GM19463 (cell line): ENCODE results near the gene LDHB.
A peak's percentile ranks its signal among the peaks of the same experiment; 100 is the strongest.
"Not testable (repeated sequence)": the region's sequence is repeated elsewhere in the genome, so short reads cannot be mapped to it uniquely, and the experiment has no call there.

ENCODE experiments used
- ATAC-seq: cut with Tn5 transposase; IDR thresholded peaks from one replicate; pipeline ENCODE4 v1.9.1; 2021; ENCODE audit warnings: mild to moderate bottlenecking, moderate library complexity; ENCODE audit not compliant: unreplicated experiment

LDHB gene

DNA sequence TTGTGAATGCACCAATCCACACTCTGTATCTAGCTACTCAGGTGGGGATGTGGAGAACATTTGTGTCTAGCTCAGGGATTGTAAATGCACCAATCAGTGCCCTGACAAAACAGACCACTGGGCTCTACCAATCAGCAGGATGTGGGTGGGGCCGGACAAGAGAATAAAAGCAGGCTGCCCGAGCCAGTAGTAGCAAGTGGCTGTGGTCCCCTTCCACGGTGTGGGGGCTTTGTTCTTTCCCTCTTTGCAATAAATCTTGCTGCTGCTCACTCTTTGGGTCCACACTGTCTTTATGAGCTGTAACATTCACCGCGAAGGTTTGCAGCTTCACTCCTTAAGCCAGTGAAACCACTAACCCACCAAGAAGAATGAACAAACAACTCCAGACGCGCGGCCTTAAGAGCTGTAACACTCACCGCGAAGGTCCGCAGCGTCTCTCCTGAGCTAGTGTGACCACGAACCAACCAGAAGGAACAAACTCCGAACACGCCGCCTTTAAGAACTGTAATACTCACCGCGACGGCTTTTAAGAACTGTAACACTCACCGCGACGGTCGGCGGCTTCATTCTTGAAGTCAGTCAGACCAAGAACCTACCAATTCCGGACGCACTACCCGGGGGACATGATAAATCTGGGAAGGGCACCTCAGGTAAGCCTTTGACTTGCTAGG, 4.6 kb upstream of the LDHB start:
- no peak for ATAC-seq

DNA sequence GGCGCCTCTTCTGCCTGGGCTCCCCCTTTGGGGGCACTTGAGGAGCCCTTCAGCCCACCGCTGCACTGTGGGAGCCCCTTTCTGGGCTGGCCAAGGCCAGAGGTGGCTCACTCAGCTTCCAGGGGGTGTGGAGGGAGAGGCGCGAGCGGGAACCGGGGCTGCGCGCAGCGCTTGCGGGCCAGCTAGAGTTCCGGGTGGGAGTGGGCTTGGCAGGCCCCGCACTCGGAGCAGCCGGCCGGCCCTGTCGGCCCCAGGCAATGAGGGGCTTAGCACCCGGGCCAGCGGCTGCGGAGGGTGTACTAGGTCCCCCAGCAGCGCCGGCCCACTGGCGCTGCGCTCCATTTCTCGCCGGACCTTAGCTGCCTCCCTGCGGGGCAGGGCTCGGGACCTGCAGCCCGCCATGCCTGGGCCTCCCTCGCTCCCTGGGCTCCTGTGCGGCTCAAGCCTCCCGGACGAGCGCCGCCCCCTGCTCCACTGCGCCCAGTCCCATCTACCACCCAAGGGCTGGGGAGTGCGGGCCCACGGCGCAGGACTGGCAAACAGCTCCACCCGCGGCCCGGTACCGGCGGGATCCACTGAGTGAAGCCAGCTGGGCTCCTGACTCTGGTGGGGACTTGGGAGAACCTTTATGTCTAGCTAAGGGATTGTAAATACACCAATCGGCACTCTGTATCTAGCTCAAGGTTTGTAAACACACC, 3.9 kb upstream of the LDHB start:
- ATAC-seq: not testable (repeated sequence)

DNA sequence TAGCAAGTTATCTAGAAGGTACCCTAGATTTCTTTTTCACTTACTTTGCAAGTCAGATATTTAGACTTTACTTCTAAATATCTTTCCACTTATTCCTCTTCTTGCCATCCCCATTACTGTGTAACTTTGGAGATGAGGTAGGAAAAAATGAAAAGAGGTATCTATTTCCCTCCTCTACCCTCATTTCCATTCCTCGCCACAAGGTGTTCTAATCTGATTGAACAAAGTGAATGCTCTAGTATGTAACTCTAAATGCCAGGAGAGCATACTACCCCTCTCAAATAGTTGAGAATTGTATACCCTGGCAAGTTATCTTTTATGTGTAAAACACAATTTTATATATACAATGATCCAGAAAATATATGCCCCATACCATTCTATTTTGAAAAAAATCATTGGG, 1.7 kb upstream of the LDHB start:
- no peak for ATAC-seq

DNA sequence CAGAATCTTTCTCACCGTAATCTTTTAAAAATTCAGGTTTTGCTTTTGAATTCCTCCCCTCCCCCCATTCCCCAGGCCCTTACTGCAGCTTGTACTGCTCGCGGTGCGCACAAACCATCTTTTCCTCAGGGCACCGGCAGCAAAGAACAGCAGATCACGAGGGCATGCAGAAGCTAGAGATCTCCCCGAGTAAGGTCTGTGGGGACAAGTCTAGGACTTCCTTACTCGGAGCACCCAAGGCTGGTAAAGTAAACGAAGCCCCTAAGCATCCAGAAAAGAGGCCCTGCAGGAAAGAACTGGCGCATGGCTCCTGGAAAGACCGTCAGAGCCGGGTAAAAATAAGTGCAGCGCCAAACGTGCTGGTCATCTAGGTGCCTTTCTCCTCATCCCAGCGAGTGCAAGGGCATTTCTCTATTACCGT, 727 bp downstream of the LDHB start:
- peak; percentile 18 for ATAC-seq

DNA sequence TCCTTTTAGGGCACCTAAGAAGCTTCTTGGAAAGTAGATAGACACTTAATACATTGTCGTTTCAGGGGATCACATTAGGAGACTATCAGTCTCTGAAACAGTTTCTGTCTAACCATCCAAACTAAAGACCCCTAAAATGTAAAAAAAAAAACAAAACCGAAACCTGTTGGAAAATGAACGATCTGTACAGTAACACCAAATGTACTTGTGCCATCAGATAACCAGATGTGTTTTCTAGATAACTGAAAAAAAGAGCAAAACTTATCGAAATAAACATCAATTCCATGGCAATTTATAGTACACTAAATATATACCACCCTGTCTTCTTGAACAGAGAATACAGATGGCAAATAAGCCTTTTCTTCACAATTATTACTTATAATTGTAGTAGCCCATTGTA, 2.1 kb downstream of the LDHB start:
- no peak for ATAC-seq

DNA sequence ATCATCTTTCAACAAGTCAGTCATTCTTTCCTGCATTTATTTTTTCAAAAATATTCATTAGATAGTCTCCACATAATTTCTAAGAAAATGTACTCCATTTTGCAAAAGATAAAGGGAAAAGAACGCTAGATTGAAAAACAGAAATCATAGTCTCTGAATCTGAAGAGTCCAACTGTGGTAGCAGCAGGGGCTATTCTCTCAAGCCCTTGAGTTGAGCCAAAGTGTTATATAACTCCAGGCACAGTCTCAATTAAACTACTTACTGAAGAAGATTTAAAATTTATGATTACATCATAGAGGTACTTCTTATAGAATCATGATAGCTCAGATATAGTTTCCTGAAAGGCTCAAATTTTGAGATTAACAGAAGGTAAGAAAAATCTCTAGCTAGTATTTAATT, 5.8 kb downstream of the LDHB start:
- no peak for ATAC-seq

DNA sequence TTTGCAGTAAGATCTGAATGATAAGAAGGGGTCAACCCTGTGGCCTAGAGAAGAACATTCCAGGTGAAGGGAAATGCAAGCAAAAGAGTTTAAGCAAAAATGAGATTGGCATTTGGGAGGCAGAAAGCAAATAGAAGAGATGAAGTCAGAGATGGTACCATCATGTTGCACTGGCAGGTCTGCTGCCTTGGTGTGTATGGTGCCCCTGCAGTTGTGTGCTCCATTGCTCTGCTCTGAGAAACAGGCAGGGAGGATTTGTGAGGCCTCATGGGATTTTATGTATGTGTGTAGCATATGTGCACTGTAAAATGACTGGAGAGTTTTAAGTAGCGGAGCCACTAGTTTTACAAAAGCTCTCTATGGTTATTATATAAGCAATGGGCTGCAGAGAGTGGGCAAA, 6.6 kb downstream of the LDHB start:
- no peak for ATAC-seq

DNA sequence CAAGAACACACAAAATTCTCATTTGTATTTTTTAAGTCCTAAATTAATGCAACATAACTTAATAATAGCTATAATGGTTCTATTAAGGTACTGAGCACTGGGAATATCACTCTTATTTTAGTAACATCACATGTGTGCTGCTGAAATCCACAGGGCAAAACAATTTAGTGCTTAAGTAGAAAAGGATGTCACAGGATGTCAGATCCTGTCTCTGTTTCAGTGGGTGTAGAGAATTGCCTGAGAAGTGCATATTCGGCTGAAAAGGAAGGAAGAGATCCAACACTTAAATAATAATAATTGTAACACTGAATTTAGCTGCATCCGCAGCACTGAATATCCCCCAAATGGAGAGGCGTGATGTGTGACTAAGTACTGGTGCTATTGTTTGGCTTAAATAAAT, 8.6 kb downstream of the LDHB start:
- ATAC-seq: no peak

DNA sequence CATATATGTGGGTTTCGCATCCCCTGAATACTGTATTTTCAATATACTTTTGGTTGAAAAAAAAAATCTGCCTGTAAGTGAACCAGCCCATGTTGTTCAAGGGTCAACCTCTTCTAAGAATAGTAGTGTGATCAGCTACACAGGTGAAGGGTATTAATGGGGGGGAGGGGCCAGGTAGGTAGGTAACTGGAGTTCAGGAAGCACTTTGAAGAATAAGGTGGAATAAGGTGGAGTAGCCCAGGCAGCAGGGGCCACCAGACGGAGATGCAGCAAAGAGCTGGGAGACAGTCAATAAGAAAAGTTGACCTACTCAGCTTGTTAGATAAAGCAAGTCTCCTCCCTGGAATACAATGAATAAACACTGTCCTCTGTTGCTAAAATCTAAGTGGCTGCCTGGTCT, 9.3 kb downstream of the LDHB start:
- ATAC-seq: no peak

DNA sequence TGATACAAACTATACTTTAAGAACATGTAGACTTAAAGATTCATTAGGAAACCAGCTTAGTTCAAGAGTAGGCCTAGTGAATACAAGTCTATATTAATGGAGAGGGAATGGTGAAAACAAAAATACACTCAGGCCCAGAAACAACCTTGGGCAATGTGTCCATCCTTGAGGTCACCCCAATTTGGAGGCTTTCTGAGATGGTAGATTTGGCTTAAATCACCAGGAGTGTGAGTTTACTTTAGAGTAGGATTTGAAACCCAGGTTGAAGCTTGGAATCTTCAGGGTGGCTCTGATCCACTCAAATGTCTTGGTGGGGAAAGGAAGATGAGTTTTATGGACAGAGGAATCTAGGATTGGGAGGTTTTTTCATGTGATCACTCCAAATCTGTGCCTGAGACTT, 10.5 kb downstream of the LDHB start:
- no peak for ATAC-seq

DNA sequence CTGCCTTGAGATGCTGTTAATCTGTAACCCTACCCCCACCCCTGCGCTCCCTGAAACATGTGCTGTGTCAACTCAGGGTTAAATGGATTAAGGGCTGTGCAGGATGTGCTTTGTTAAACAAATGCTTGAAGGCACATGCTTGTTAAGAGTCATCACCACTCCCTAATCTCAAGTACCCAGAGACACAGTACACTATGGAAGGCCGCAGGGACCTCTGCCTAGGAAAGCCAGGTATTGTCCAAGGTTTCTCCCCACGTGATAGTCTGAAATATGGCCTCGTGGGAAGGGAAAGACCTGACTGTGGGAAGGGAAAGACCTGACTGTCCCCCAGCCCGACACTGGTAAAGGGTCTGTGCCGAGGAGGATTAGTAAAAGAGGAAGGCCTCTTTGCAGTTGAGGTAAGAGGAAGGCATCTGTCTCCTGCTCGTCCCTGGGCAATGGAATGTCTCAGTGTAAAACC, 12.6 kb downstream of the LDHB start:
- ATAC-seq: not testable (repeated sequence)

DNA sequence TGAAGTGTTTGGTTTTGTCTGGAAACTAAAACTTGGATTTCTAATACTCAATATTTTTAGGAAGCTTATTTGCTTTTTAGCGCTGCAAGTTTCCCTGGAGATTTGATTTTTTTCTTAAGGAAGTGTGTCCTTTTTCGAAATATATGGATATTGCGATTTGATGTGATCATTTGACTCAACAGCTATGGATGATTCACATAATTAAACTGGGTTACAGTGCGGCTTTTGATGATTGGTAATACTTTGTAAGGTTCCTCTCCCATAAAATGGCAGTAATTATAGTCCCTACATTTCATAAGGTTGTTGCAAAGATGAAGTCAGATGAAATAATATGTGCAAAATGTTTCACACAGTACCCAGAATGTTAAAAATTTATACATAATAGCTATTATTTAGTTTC, 13.1 kb downstream of the LDHB start:
- no peak for ATAC-seq

DNA sequence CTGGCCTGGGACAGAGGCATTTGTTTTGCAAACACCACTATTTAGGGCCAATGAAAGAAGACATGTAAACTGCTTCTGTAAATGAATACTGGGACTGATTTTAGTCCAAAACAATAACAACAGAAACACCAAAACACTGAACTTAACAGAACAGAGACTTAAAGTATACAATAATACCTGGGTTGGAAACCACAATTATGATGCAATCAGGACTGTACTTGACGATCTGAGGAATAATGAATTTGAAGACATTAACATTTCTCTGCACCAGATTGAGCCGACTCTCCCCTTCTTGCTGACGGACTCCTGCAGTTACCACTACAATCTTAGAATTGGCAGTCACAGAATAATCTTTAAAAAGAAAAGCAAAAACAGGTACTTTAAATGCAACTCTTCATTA, 13.9 kb downstream of the LDHB start:
- no peak for ATAC-seq

DNA sequence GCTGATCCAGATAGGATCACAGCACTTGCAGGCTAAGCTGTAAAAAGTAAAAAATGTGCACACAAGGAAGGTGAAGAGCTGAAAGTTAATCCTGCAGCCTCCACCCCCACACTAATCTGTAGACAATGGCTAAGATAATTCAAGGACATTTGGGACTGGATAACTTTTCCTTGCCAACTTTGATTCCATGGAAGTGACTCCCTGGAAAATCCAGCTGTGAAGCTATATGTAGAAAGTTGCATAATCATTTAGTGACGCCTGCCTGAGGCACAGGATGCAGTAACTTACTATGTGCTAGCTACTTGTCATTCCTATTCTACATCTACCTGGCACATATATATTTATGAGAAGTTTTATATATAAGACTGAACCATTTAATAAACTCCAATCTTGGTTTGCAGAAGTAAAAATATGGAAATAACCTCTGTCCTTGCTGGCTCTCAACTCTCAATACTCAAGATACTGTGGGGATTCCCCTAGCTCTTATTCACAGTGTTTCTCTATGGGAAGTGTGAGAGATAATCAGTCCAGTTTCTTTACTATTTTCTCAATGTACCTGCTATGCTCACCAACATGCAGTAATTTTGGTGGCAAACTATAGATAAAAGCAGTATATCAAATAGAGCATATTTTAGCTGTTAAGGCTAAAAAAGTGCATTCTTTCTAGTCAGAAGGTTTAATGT, 14.8 kb downstream of the LDHB start:
- no peak for ATAC-seq

DNA sequence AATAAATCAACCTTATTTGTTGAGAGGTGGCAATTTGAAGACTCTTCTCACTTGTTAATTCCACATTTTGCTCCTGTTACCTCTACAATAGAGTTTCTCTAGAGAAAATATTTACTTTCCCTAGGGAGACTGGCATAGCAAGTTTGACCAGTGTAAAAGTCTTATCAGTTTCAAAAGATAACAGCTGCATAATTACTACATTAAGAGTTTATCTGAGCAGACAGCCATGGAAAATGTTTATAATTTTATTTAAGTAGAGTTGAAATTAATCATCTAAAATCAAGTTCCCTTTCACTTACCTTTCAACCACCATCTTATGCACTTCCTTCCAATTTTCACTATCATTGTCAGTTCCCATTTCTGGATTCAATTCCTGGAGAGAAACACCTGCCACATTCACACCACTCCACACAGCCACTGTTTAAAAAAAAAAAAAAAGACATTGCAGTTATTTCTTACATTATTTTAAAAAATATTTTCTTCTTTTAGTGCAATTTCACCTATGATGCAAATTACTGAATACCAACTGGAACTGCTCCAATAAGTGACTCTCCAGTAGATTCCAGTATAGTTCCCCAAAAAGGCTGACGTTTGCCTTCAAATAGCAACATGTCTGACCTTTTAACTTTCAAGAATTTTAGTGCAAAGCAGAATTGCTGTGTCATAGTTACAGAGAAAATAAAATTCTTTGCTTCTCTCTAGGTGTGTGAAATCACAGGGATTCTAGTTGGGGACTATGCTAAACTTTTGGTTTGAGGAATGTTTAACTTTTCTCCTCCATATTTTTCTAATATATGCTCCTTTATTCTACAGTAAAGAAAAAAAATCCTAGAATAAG, 19.4 kb downstream of the LDHB start:
- no peak for ATAC-seq

DNA sequence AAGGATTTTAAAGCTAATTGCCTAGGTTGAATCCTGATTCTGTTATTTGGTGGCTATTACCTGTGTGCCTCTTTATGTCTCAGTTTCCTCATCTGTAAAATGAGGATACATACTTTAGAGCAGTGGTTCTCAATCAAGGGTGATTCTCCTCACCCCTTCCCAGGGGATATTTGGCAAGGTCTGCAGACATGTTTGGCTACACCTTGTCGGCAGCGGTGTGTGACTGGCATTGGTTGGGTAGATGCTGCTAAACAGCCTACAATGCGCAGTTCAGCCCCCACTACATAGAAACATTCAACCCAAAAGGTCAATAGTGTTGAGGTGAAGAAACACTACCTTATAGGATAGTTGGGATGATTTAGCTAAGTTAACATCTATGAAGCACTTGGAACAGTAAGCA, 23.4 kb downstream of the LDHB start:
- ATAC-seq: no peak

DNA sequence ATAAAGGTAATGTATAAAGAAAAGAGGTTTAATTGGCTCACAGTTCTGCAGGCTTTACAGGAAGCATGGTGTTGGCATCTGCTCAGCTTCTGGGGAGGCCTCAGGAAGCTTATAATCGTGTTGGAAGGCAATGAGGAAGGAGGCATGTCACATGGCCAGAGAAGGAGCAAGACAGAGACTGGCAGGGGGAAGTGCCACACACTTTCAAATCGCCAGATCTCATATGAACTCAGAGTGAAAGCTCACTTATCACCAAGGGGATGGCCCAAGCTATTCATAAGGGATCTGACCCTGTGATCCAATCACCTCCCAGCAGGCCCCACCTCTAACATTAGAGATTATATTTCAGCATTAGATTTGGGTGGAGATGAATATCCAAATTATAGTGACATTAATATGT, 26.3 kb downstream of the LDHB start:
- ATAC-seq: no peak

DNA sequence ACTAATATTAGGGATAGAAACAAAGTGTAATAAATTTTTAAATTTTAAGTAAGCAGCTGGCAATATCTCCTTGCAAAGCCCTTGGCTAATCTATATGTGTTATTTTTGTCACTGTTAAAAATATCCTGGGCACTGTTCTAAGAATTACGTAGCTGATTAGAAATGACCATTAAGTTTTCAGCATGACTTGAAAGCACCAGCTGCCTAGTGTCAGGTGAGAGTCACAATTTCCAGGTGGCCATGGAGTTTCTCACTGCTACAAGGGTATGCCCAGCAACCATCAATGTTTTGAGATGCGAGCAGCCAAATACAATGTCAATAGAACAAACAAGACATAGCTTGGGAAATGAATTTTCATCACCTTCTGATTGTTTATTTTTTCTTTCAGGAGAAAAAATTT, 29.7 kb downstream of the LDHB start:
- no peak for ATAC-seq

DNA sequence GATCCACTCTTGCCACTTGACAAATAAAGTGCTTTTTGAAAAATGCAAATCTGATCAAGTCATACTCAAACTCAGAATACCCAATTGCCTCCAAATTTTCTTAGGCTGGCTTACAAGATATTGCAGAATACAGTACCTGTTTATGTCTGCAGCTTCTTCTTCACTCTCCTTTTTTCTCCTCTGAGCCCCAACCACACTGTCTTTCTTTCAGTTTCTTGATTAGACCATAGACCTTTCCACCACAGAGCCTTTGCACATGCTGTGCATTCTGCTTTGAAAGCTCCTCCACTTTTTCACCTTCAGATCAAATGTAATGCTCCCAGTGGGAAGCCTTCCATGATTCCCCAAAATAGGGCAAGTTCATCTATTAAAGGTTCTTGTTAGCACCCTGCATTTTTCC, 39.1 kb downstream of the LDHB start:
- no peak for ATAC-seq

DNA sequence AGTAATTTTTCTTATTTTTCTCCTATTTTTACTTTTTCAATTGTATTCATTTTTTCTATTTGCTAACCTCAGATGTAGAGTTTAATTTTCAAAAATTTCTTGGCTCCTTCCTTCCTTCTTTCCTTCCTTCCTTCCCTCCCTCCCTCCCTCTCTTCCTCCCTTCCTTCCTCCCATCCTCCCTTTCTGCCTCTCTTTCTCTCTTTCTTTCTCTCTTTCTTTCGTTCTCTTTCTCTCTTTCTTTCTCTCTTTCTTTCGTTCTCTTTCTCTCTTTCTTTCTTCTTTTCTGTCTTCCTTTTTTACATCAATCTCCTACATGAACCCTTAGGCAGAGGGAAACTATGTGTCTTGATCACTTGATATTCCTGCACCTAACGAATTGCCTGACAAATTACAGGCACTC, 40.6 kb downstream of the LDHB start:
- ATAC-seq: no peak

DNA sequence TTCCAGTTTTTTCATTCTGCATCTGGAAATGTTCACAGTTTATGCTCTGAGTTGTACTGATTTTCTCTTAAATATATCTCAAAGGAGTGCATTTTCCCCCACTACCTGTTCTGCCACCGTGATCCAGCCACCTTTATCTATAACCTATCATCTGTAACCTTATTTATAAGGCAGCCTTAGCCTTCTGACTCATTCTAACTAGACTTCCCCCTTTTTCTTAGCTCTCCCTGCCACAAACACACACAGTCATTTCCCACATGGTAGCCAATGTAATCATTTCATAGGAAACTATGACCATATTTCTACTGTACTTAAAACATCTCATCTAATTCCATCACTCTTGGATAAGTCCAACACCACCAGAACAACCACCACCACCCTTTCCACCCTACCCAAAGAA, 42.2 kb downstream of the LDHB start:
- ATAC-seq: no peak
